GM19351 (cell line): ENCODE measurements around the gene ISG20.
"Not testable (repeated sequence)": the region's sequence is repeated elsewhere in the genome, so short reads cannot be mapped to it uniquely, and the experiment has no call there.

Source experiments
- ATAC-seq: cut with Tn5 transposase; IDR thresholded peaks from one replicate; pipeline ENCODE4 v1.9.1; 2021; ENCODE audit warnings: mild to moderate bottlenecking, moderate library complexity; ENCODE audit not compliant: unreplicated experiment

Gene ISG20

GRCh38 chr15:88636050-88636449, 2.8 kb upstream of the ISG20 start:
- no peak for ATAC-seq

- no peak for ATAC-seq
These were observed 2.2 kb upstream of the ISG20 start for GRCh38 chr15:88636654-88637053.

- ATAC-seq = no peak
These were observed 1.4 kb upstream of the ISG20 start for GRCh38 chr15:88637436-88637835.

GRCh38 chr15:88637841-88638625, 783 bp upstream of the ISG20 start:
- no peak for ATAC-seq

- ATAC-seq = no peak
These were observed 3.2 kb downstream of the ISG20 start for GRCh38 chr15:88641959-88642452.

- ATAC-seq = not testable (repeated sequence)
These were observed 3.7 kb downstream of the ISG20 start for GRCh38 chr15:88642514-88642913.

GRCh38 chr15:88644741-88645140, 5.9 kb downstream of the ISG20 start:
- ATAC-seq = no peak

GRCh38 chr15:88645171-88646087, 6.6 kb downstream of the ISG20 start:
- no peak for ATAC-seq

- no peak for ATAC-seq
These were observed 7.2 kb downstream of the ISG20 start for GRCh38 chr15:88646088-88646405.

GRCh38 chr15:88646951-88647350, 8.1 kb downstream of the ISG20 start:
- ATAC-seq = no peak

- ATAC-seq = no peak
These were observed 8.7 kb downstream of the ISG20 start for GRCh38 chr15:88647351-88648105.

- ATAC-seq = no peak
These were observed 9.8 kb downstream of the ISG20 start for GRCh38 chr15:88648357-88649214.

GRCh38 chr15:88649286-88649733, 10.5 kb downstream of the ISG20 start:
- ATAC-seq = peak; percentile 84

GRCh38 chr15:88649753-88650551, 11.1 kb downstream of the ISG20 start:
- ATAC-seq = no peak

- no peak for ATAC-seq
These were observed 11.7 kb downstream of the ISG20 start for GRCh38 chr15:88650556-88650955.

- no peak for ATAC-seq
These were observed 12.4 kb downstream of the ISG20 start for GRCh38 chr15:88651136-88651732.

GRCh38 chr15:88651971-88652370, 13.2 kb downstream of the ISG20 start:
- no peak for ATAC-seq

- ATAC-seq = no peak
These were observed 13.8 kb downstream of the ISG20 start for GRCh38 chr15:88652456-88653199.
